Activated CD8-positive, alpha-beta memory T cell treated with anti-CD3 and anti-CD28 coated beads for 36 hours (primary cell): ENCODE measurements around the gene ADAMTS3. TPM values are rescaled to one million over a fixed set of nuclear protein-coding genes. Genes with fewer than 3 reads are reported as not detected.
"Not testable (repeated sequence)": the region's sequence is repeated elsewhere in the genome, so short reads cannot be mapped to it uniquely, and the experiment has no call there.

Source experiments
- CTCF ChIA-PET: fragments of 350-600 bp; sonication (Branson Sonifier 250); formaldehyde crosslinking; loops from one replicate; lab custom pipeline; 2021; ENCODE audit warnings: antibody characterized with exemption; lab: Charles Lee
- POLR2A ChIA-PET: fragments of 350-600 bp; sonication (Branson Sonifier 250); formaldehyde crosslinking; loops from one replicate; lab custom pipeline; 2021; ENCODE audit warnings: antibody characterized with exemption; lab: Charles Lee
- total RNA-seq, 2 experiments: library from RNA; stranded (reverse); gene quantifications; one replicate each; pipeline ENCODE4 v1.2.3, GENCODE V29; 2021

ADAMTS3 gene
- total RNA-seq, 2 experiments from 2014 or later, result 0.02 TPM; not detected in 1

DNA sequence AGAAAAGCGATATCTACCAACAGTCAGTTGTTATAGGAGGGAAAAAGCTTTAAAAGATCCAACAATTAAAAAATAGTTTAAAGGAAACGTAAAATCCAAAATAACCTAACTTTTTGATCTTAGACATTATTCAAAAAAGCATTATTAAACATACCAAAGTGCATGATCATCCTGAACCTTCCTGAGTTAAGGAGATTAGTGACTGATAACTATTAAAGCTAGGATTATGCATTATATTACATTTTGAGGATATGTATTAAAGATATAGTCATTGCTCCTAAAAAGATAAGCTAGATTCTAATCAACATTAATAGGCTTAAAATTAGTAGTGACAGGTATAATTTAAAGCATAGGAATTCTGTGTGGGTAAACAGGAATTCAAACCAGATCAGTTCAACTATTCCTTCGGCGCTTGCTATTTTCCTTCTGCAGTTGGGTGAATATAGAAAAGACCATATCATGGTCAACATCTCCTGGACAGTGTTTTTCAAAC, 139.6 kb downstream of the ADAMTS3 start:
- POLR2A ChIA-PET, result no interaction called here

DNA sequence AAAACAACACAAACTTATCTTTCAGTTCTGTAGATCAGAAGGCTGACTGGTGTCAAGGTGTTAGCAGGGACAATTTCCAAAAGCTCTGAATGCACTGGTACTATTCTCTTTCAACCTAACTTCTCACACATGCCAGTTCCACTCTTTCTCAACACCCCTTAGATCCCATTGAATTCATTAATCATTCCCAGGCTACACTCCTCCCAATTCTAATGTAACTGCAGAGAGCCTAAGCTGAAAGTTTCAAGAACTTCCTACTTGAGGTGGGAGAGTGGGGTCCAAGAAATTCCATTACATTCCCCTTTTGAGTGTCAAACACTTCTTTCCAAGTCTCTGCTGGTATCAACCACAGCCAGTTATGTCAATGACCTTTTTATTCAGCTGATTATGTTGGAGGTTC, 142.0 kb downstream of the ADAMTS3 start:
- POLR2A ChIA-PET, result no interaction called here
- CTCF ChIA-PET, result interaction anchor here (0.6 kb wide), 1 partner anchor 799 kb away, joined by 3 read pairs; no protein-coding TSS in a partner anchor

More for the DNA sequence above, 139.6 kb downstream of the ADAMTS3 start:
- CTCF ChIA-PET, result no interaction called here

DNA sequence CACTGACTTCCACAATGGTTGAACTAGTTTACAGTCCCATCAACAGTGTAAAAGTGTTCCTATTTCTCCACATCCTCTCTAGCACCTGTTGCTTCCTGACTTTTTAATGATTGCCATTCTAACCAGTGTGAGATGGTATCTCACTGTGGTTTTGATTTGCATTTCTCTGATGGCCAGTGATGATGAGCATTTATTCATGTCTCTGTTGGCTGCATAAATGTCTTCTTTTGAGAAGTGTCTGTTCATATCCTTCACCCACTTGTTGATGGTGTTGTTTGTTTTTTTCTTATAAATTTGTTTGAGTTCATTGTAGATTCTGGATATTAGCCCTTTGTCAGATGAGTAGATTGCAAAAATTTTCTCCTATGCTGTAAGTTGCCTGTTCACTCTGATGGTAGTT, 143.1 kb downstream of the ADAMTS3 start:
- POLR2A ChIA-PET, CTCF ChIA-PET: not testable (repeated sequence)

DNA sequence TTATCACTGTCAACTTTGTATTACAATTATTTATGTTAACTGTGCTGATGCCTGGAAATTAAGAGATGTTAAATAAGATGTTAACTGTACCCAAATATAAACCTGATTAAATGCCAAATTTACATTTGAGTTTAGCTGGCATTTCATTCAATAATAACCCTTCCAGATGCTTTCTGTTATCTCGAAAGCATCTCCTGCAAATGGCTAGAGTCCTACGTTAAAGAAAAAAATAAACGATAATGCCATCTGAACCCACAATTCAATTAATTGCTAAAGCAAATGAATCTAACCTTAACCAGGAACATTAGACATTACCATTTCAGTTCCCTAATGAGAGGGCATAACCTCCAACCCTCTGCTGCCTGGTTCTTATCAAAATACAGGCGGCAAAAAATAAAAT, 145.0 kb downstream of the ADAMTS3 start:
- POLR2A ChIA-PET, result no interaction called here
- CTCF ChIA-PET, result no interaction called here

DNA sequence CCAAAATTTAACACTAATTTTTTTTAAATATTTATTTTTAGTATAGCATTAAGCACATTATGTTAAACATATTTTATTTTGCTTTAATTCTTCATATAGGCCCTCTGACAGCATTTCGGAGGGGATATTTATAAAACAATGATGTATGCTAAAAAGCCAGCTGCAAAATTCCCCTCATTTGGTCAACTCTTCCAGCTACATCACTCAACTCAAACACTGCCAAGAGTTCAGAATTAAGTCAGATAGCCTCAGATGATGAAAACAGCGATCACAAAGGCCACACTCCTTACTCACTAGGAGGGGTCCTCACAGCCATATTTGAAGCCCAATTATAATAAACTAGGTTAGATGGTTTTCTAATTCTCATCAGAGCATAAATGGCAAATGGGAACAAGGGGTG, 146.6 kb downstream of the ADAMTS3 start:
- ChIA-PET CTCF (no interaction called here), POLR2A (no interaction called here)

DNA sequence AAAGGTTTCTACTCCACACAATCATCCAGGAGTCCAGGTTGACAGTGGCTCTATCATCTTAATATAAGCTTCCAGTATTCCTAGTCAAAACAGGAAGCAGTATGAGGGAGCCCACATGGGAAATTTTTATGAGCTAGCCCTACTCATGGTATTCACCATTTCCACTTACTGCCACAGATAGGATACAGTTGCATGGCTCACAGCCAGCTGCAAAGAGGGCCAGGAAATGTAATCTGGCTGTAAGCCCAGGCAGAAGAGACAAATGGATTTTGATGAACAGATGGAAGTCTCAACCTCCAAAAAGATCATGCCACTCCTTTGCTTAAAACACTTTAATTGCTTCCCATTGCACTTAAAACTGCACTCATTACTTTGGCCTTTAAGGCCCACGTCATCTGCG, 150.6 kb downstream of the ADAMTS3 start:
- CTCF ChIA-PET, result no interaction called here
- POLR2A ChIA-PET, result no interaction called here

DNA sequence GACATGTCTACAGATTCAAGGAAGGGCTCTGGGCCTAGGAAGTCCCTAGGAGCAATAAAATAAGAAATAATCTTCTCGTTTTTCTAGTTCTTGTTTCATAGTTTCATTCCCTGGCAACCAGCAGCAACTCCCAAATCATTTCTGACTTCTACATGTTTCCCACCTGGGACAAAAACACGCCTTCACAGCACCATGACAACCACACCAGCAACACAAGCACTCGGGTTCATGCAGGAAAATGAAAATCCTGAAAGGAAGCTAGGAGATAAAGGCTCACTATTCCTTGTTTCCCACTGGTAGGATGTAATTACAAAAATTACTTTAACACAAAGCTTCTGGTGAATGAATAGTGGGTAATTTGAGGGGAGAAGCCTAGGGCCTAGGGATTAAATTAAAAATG, 158.9 kb downstream of the ADAMTS3 start:
- ChIA-PET POLR2A (no interaction called here), CTCF (no interaction called here)

DNA sequence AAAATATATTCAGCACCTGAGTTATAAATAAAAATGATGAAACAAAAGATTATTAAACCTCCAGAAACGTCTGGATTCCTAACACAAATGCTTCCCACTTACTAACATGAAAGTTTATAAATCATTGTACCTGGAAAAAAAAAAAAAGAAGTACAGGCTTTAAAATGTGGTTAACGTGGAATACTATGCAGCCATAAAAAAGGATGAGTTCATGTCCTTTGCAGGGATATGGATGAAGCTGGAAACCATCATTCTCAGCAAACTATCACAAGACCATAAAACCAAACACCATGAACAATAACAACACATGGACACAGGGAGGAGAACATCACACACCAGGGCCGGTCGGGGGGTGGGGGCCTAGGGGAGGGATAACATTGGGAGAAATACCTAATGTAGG, 160.5 kb downstream of the ADAMTS3 start:
- CTCF ChIA-PET, result no interaction called here
- POLR2A ChIA-PET, result no interaction called here

DNA sequence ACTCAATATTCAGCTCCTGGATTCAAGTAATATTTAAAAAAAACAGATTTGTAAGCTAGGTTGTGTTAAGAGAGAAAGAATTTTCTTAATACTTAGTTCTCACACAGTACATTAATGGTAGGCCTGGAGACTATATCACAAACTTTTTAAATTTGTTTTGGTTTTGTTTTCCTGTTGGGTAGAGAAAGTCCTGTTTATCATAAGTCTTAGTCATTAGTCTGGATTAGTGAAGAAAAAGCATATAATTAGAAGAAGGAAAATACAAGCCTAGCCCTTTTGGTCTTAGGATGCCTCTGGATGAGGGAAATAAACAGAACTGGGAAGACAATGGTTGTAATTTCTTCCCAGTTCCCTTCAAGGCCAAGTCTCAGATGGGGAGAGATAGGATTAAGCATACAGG, 163.6 kb downstream of the ADAMTS3 start:
- CTCF ChIA-PET, result no interaction called here

DNA sequence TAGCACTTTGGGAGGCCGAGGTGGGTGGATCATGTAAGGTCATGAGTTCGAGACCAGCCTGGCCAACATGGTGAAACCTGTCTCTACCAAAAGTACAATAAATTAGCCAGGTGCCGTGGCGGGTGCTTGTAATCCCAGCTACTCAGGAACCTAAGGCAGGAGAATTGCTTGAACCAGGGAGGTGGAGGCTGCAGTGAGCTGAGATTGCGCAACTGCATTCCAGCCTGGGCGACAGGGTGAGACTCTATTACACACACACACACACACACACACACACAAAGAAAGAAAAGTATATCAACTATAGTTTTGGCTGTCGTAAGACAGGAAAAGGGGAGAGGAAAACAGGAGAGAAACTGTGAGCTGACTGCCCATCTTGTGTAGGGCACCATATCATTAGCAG, 171.7 kb downstream of the ADAMTS3 start:
- POLR2A ChIA-PET, result no interaction called here
- CTCF ChIA-PET, result no interaction called here

More for the DNA sequence above, 163.6 kb downstream of the ADAMTS3 start:
- POLR2A ChIA-PET, result no interaction called here

DNA sequence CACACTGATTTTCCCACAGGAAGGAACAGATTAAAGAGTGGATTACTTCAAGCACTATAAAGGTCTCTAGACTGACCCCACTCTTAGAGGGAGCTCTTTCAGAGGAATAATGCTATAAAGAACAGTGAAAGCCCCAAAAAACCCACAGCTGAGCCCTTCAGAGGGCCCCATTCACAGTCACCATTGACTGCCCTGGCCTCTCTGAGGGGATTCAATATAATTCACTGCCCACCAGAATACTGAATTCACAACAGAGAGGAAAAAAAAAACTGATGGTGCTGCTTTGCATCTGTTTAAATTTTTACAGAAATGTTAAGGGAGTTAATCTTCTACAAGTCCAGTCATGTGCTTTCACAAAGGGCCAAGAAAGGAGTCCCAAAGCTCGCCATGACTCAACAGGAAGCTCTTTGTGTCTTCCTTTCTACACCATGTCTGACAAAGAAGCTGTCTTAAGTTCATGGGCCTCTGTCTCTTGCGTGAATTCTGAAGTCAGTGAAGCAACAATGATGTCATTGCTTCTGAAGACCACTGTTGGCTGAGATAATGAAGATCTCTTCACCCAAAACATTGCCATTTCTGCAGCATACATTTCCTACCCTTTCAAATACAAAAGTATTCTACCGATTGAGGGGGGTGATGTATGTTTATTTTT, 174.9 kb downstream of the ADAMTS3 start:
- CTCF ChIA-PET, result no interaction called here
- POLR2A ChIA-PET, result no interaction called here

DNA sequence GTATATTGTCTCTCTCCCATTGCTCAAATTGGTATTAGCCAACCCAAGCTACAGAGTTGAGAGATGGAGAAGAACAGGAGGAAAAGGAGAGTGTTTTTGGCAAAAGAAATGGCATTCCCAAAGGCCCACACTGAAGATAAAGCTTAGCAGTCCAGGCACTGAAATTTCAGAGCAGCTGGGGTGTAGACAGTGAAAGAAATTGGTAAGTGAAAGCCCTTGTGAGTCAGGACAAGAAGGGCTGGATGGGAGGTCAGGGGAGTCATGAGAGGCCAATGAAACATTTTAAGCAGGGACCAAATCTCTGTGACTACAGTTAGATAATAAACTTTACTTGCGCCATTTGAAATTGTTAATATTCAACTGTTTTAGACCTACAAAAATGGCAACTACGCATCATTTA, 177.7 kb downstream of the ADAMTS3 start:
- POLR2A ChIA-PET, result no interaction called here
- CTCF ChIA-PET, result no interaction called here

DNA sequence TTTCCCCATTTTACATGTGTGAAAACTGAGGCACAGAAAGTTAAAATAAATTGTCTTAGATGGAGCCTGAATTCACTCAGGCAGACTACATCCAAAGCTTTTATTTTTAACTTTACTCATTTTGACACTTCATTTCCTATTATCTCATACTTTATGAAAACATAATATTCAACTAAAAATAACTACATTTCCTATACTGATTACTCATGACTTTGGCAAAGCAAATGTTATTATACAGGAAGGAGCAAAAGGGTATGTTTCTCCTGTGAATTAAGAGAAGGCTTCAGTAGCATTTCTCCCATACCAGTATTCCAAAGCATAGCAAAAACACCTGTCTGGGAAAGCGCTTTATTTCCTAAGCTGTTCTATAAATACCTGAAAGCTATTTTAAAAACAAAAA, 178.6 kb downstream of the ADAMTS3 start:
- ChIA-PET CTCF (no interaction called here), POLR2A (no interaction called here)

DNA sequence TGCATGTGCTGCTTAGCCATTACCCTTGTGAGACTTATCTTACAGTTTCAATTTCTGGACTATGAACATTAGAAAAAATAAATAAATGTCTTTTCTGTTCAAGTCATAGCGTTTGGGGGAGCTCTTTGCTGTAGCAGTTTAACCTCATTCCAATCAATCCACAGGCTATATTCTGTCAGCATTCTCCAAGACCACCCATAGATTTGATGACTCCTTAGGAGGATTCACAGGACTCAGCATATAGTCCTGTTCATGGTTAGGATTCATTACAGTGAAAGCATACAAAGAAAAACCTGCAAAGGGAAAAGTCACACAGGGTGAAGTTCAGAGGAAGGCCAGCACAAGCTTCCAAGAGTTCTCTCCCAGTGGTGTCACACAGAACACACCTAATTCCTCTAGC, 180.5 kb downstream of the ADAMTS3 start:
- ChIA-PET POLR2A (no interaction called here), CTCF (no interaction called here)

DNA sequence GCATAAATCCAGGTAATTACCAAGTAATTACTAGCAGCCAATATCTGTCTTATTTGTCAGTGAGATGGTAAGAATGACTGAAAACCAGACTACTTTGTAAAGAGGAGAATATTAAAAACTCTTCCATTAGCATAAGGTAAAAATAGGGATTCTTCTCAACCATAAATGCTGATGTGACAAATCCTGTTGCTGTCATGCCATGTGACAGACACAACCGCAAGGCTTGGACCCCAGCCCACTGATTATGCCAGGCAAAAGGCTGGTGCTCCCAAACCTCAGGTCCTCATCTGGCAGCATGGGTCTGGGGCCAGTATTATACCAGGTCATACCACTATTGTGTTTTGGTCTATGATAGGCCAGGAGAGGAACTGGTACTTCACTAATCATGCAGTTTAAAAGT, 181.1 kb downstream of the ADAMTS3 start:
- CTCF ChIA-PET, result no interaction called here
- POLR2A ChIA-PET, result no interaction called here

DNA sequence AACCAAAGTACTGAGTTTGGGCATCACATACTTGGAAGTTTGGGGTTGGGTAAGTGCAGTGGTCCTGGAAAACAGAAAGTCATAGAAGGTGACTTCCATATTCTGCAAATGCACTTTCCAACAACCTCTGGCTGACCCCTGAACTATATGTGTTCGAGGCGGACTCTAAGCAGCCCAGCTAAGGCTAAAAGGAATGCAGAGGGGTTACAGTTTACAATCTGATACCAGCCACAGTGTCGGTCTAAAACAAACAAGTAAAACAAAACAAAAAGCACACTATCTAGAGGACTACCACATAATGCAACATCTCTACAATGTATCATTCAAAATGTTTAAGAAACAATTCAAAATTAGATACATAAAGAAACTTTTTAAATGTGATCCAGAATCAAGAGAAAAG, 185.6 kb downstream of the ADAMTS3 start:
- ChIA-PET POLR2A (no interaction called here), CTCF (no interaction called here)

DNA sequence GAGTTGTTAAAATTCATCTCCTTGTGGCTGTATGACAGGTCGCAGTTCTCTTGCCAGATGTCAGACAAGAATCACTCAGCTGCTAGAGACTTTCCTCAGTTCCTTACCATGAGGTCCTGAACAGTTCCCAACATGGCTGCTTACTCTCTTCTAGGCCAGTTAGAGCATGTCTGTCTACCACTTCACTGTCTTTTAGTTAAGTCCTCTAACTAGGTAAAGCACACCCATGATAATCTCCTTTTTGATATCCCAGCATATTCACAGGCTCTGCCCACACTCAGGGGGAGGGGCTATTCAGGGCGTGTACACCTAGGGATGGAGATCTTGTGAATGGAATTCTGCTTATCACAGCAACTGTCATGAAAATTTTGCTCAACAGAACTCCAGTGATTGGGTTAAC, 190.1 kb downstream of the ADAMTS3 start:
- CTCF ChIA-PET, result no interaction called here
- POLR2A ChIA-PET, result no interaction called here

DNA sequence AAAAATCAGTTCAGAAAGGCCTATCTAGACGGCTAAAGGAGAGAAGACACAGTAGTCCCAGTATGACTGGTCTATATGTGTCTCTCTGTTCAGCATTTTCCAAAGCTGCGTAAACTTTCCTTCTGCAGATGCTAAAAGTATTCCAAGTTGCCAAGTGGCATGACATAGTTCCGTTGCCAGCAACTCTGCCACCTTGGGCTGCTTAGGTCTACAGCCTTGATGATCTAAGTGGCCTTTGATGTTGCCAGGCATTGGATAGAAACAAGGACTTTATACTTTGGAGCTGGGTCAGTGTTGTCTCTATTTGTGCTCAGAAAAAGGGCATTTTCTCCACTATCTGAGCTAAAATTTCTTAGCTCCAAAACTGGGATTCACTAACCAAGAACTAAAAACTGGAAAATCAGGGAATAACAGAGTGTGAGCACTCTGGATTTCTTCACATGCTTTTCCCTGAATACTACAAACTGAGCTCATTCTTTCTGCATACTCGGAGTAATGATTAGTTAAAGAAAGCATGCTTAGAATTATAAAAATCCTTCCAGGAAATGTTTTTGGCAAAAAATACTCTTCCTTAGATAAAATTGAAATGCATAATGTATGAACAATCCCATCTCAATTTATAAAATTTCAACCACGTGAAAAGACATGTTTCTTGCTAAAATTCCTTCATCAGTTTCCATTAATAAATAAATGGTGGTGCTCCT, 191.4 kb downstream of the ADAMTS3 start:
- ChIA-PET CTCF (no interaction called here), POLR2A (no interaction called here)

DNA sequence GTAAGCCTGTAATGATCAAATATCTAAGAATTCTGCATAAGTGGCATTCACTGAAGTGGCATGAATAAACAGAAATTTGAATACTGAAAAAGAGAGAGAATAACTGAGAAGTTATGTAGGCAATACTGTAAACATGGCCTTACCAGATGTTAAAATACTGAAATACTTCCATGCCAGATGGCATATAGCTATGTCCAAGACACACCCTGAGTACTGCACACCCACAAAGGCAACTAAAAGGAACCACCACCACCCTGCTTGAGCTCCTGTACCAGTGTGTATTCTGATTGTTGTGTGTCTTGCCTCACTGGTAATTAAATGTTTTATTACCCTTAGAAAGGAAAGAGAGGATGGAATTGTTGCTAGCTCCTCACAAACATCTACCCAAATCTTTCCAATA, 192.1 kb downstream of the ADAMTS3 start:
- ChIA-PET CTCF (no interaction called here), POLR2A (no interaction called here)

DNA sequence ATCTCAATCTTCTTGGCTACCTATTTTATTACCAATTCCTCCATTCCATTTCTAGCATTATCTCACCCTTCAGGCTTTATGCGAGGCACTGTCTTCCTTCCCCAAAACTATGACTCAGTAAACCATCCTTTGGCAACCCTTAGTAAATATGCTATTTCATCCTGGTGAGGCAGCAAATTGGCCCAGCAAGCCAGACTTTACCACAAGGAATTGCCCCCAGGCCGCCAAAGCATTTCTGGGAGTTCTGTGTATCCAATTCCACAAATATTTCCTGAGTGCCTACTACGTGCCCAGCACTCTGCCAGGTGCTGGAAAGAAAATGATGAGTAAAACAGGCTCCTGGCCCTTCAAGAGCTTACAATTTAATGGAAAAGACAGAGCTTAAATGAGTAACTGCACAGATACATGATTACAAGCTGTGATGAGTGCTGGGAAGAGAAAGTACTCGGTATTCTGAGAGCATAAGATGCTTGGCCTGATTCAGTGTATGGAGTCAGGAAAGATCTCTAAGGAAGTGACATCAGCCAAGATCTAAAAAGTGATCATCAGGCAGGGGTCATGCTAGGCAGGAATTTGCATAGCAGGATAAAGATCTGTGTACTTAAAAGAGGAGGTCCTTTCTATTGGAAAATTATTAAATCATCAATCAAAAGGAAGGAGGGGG, 193.8 kb downstream of the ADAMTS3 start:
- ChIA-PET POLR2A (no interaction called here), CTCF (no interaction called here)

DNA sequence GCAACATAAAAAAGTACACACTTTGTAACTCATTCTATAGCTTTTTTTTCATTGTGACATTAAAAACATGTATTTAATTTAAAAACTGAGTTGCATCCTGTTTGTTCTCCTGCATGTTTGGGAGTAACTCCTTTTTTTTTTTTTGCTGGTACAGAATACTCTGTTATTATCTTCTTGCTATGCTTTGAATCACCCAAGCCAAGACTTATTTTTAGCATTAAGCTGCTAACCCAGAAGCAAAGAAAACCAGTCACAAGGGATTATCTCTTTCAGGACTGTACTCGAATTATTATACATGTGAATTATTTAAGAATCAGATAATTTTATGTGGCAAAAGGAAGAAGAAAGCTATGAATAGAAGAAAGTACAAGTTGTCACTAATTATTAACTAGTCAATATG, 194.9 kb downstream of the ADAMTS3 start:
- ChIA-PET POLR2A (no interaction called here), CTCF (no interaction called here)
